ENCODE results near the gene GABARAPL1.

- no peak for TF ChIP-seq ZNF37A (tag by site-specific recombination; IDR thresholded peaks at IDR 0.05)
- TF ChIP-seq, protein P1, sequence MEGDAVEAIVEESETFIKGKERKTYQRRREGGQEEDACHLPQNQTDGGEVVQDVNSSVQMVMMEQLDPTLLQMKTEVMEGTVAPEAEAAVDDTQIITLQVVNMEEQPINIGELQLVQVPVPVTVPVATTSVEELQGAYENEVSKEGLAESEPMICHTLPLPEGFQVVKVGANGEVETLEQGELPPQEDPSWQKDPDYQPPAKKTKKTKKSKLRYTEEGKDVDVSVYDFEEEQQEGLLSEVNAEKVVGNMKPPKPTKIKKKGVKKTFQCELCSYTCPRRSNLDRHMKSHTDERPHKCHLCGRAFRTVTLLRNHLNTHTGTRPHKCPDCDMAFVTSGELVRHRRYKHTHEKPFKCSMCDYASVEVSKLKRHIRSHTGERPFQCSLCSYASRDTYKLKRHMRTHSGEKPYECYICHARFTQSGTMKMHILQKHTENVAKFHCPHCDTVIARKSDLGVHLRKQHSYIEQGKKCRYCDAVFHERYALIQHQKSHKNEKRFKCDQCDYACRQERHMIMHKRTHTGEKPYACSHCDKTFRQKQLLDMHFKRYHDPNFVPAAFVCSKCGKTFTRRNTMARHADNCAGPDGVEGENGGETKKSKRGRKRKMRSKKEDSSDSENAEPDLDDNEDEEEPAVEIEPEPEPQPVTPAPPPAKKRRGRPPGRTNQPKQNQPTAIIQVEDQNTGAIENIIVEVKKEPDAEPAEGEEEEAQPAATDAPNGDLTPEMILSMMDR (tag by site-specific recombination; IDR thresholded peaks at IDR 0.05): no peak
Observed at GRCh38 chr12:10226086-10226485, 13.4 kb downstream of the GABARAPL1 start.

All from HEK293 (cell line).